ENCODE data around the gene PLOD1.

PLOD1 gene

DNA sequence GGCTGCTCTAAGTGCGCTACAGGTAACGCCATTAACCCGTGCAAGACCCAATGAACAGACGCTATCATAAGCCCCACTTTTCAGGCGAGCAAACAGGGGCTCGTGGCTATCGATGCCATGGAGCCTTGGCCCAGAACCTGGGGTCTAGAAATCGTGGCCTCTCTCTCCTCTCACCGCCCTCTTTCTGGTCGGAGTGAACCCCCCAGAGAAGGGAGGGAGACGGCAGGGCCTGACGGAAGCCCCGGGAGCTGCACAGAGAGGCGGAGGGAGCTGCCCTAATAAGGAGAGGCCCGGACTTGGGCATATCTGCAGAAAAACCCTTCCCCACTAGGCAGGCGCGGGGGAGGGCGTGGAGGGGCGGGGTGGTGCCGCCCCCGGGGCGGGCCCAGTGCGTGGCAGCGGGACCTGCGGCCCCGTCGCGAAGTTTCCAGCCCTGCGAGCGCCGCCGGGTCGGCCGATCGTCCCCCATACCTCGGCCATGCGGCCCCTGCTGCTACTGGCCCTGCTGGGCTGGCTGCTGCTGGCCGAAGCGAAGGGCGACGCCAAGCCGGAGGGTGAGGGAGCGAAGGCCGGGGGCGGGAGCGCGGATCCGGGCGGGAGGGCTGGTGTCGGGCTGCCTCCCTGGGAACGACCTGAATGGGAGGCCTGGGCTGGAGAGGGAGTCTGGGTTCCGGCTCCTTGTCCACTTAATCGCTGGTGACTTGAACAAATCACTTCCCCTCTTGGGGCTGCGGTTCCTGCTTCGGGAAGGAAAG, at the start of gene PLOD1 (continued):
- TF ChIP-seq, protein P1, sequence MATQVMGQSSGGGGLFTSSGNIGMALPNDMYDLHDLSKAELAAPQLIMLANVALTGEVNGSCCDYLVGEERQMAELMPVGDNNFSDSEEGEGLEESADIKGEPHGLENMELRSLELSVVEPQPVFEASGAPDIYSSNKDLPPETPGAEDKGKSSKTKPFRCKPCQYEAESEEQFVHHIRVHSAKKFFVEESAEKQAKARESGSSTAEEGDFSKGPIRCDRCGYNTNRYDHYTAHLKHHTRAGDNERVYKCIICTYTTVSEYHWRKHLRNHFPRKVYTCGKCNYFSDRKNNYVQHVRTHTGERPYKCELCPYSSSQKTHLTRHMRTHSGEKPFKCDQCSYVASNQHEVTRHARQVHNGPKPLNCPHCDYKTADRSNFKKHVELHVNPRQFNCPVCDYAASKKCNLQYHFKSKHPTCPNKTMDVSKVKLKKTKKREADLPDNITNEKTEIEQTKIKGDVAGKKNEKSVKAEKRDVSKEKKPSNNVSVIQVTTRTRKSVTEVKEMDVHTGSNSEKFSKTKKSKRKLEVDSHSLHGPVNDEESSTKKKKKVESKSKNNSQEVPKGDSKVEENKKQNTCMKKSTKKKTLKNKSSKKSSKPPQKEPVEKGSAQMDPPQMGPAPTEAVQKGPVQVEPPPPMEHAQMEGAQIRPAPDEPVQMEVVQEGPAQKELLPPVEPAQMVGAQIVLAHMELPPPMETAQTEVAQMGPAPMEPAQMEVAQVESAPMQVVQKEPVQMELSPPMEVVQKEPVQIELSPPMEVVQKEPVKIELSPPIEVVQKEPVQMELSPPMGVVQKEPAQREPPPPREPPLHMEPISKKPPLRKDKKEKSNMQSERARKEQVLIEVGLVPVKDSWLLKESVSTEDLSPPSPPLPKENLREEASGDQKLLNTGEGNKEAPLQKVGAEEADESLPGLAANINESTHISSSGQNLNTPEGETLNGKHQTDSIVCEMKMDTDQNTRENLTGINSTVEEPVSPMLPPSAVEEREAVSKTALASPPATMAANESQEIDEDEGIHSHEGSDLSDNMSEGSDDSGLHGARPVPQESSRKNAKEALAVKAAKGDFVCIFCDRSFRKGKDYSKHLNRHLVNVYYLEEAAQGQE (tag by site-specific recombination; IDR thresholded peaks at IDR 0.05): 0 out of 2 replicates have a peak, but pooled peaks have one; percentile 7
- TF ChIP-seq, protein P2, sequence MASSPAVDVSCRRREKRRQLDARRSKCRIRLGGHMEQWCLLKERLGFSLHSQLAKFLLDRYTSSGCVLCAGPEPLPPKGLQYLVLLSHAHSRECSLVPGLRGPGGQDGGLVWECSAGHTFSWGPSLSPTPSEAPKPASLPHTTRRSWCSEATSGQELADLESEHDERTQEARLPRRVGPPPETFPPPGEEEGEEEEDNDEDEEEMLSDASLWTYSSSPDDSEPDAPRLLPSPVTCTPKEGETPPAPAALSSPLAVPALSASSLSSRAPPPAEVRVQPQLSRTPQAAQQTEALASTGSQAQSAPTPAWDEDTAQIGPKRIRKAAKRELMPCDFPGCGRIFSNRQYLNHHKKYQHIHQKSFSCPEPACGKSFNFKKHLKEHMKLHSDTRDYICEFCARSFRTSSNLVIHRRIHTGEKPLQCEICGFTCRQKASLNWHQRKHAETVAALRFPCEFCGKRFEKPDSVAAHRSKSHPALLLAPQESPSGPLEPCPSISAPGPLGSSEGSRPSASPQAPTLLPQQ (tag by site-specific recombination; IDR thresholded peaks at IDR 0.05): peak; percentile 73
- TF ChIP-seq ZNF791 (tag by site-specific recombination; IDR thresholded peaks at IDR 0.05) (no peak), KLF16 (tag by site-specific recombination; IDR thresholded peaks at IDR 0.05) (peak; percentile 64; the same call in 1 of the 2 replicates), TRIM28 (IDR thresholded peaks at IDR 0.05; ENCODE audit: borderline replicate concordance, low read length) (0 out of 2 replicates have a peak, but pooled peaks have one; percentile 60), ZNF670 (tag by site-specific recombination; IDR thresholded peaks at IDR 0.05; ENCODE audit: low read depth) (no peak), ZBTB7A (tag by site-specific recombination; IDR thresholded peaks at IDR 0.05; ENCODE audit: low read depth) (no peak), ZNF274 (IDR thresholded peaks at IDR 0.05; ENCODE audit: low read length) (no peak), ZNF274 (tag by site-specific recombination; IDR thresholded peaks at IDR 0.05; ENCODE audit: borderline replicate concordance) (no peak), ZSCAN30 (tag by site-specific recombination; IDR thresholded peaks at IDR 0.05) (peak; percentile 80), HOXC10 (CRISPR knock-in tag; IDR thresholded peaks at IDR 0.05) (0 out of 2 replicates have a peak, but pooled peaks have one; percentile 65), EGR2 (tag by site-specific recombination; IDR thresholded peaks at IDR 0.05; ENCODE audit: low read depth) (peak; percentile 60), SALL2 (tag by site-specific recombination; IDR thresholded peaks at IDR 0.05; ENCODE audit: borderline replicate concordance) (no peak), REPIN1 (tag by site-specific recombination; IDR thresholded peaks at IDR 0.05; ENCODE audit: low read depth) (0 out of 2 replicates have a peak, but pooled peaks have one; percentile 29), BCL11B (tag by site-specific recombination; IDR thresholded peaks at IDR 0.05; ENCODE audit: low read depth) (no peak), SCRT1 (tag by site-specific recombination; IDR thresholded peaks at IDR 0.05; ENCODE audit: borderline replicate concordance) (peak; percentile 87), ZEB2 (tag by site-specific recombination; IDR thresholded peaks at IDR 0.05) (no peak), SP2 (tag by site-specific recombination; IDR thresholded peaks at IDR 0.05) (peak; percentile 76), HOXA7 (CRISPR knock-in tag; IDR thresholded peaks at IDR 0.05; ENCODE audit: borderline replicate concordance) (no peak), ZFHX2 (tag by site-specific recombination; conservative IDR thresholded peaks at IDR 0.05) (peak; percentile 84), ZXDB (tag by site-specific recombination; IDR thresholded peaks at IDR 0.05) (peak; percentile 59), SP7 (tag by site-specific recombination; IDR thresholded peaks at IDR 0.05) (peak; percentile 21; the same call in 1 of the 2 replicates), ZNF132 (tag by site-specific recombination; IDR thresholded peaks at IDR 0.05; ENCODE audit: borderline replicate concordance) (no peak), ZNF341 (tag by site-specific recombination; IDR thresholded peaks at IDR 0.05; ENCODE audit: low read depth) (0 out of 2 replicates have a peak, but pooled peaks have one; percentile 29), KLF8 (tag by site-specific recombination; IDR thresholded peaks at IDR 0.05) (peak; percentile 92), SCRT2 (tag by site-specific recombination; IDR thresholded peaks at IDR 0.05) (peak; percentile 96), ZNF202 (tag by site-specific recombination; IDR thresholded peaks at IDR 0.05; ENCODE audit: borderline replicate concordance) (no peak)
- TF ChIP-seq, protein P3, sequence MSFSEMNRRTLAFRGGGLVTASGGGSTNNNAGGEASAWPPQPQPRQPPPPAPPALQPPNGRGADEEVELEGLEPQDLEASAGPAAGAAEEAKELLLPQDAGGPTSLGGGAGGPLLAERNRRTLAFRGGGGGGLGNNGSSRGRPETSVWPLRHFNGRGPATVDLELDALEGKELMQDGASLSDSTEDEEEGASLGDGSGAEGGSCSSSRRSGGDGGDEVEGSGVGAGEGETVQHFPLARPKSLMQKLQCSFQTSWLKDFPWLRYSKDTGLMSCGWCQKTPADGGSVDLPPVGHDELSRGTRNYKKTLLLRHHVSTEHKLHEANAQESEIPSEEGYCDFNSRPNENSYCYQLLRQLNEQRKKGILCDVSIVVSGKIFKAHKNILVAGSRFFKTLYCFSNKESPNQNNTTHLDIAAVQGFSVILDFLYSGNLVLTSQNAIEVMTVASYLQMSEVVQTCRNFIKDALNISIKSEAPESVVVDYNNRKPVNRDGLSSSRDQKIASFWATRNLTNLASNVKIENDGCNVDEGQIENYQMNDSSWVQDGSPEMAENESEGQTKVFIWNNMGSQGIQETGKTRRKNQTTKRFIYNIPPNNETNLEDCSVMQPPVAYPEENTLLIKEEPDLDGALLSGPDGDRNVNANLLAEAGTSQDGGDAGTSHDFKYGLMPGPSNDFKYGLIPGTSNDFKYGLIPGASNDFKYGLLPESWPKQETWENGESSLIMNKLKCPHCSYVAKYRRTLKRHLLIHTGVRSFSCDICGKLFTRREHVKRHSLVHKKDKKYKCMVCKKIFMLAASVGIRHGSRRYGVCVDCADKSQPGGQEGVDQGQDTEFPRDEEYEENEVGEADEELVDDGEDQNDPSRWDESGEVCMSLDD (tag by site-specific recombination; IDR thresholded peaks at IDR 0.05): 0 out of 2 replicates have a peak, but pooled peaks have one; percentile 33
- TF ChIP-seq, protein P4, sequence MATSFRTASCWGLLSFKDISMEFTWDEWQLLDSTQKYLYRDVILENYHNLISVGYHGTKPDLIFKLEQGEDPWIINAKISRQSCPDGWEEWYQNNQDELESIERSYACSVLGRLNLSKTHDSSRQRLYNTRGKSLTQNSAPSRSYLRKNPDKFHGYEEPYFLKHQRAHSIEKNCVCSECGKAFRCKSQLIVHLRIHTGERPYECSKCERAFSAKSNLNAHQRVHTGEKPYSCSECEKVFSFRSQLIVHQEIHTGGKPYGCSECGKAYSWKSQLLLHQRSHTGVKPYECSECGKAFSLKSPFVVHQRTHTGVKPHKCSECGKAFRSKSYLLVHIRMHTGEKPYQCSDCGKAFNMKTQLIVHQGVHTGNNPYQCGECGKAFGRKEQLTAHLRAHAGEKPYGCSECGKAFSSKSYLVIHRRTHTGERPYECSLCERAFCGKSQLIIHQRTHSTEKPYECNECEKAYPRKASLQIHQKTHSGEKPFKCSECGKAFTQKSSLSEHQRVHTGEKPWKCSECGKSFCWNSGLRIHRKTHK (tag by site-specific recombination; IDR thresholded peaks at IDR 0.05): no peak
- TF ChIP-seq, protein P5, sequence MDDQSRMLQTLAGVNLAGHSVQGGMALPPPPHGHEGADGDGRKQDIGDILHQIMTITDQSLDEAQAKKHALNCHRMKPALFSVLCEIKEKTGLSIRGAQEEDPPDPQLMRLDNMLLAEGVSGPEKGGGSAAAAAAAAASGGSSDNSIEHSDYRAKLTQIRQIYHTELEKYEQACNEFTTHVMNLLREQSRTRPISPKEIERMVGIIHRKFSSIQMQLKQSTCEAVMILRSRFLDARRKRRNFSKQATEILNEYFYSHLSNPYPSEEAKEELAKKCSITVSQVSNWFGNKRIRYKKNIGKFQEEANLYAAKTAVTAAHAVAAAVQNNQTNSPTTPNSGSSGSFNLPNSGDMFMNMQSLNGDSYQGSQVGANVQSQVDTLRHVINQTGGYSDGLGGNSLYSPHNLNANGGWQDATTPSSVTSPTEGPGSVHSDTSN (CRISPR knock-in tag; IDR thresholded peaks at IDR 0.05): peak; percentile 78
